ENCODE results near the gene SDC3.

GRCh38 chr1:30947212-30947611 lies 38.7 kb upstream of the SDC3 start:
- TF ChIP-seq CTCF (IDR thresholded peaks at IDR 0.05; ENCODE audit: insufficient read depth, low read length): no peak
- TF ChIP-seq POLR2AphosphoS5 (IDR thresholded peaks at IDR 0.05; ENCODE audit: low read depth): no peak
- no peak for TF ChIP-seq REST (IDR thresholded peaks at IDR 0.05; ENCODE audit: insufficient replicate concordance, low read depth)
- no peak for TF ChIP-seq GABPA (IDR thresholded peaks at IDR 0.05; ENCODE audit: low read depth)
- no peak for TF ChIP-seq SPI1 (IDR thresholded peaks at IDR 0.05; ENCODE audit: borderline replicate concordance, low read depth)

All from HL-60 (cell line).